Effector memory CD4-positive, alpha-beta T cell (primary cell): Measurements from ENCODE around the gene FEV.

ENCODE experiments used
- DNase-seq, 3 donors: peaks; one replicate each; pipeline ENCODE4 v3.0.0-alpha.2; 2020
- H3K27ac ChIP-seq: 2 replicates; pipeline ENCODE4 v1.7.0; 2013; ENCODE audit warnings: mild to moderate bottlenecking, low read length, moderate library complexity; ENCODE audit not compliant: insufficient read depth, poor library complexity, severe bottlenecking
- H3K27me3 ChIP-seq: replicated peaks from 2 replicates; pipeline ENCODE4 v1.7.0; 2013; ENCODE audit warnings: mild to moderate bottlenecking, low read length; ENCODE audit not compliant: insufficient read depth, control insufficient read depth, poor library complexity, severe bottlenecking
- H3K36me3 ChIP-seq: 2 replicates; pipeline ENCODE4 v1.7.0; 2013; ENCODE audit warnings: mild to moderate bottlenecking, low read length, moderate library complexity; ENCODE audit not compliant: control insufficient read depth, insufficient read depth
- H3K4me1 ChIP-seq: 2 replicates; pipeline ENCODE4 v1.7.0; 2013; ENCODE audit warnings: low read length, mild to moderate bottlenecking; ENCODE audit not compliant: control insufficient read depth, insufficient read depth, poor library complexity, severe bottlenecking
- H3K4me3 ChIP-seq: 2 replicates; pipeline ENCODE4 v1.7.0; 2013; ENCODE audit warnings: low read length, low read depth, mild to moderate bottlenecking; ENCODE audit not compliant: insufficient read depth, poor library complexity, severe bottlenecking
- H3K9me3 ChIP-seq: 2 replicates; pipeline ENCODE4 v1.7.0; 2013; ENCODE audit warnings: mild to moderate bottlenecking, low read length, moderate library complexity; ENCODE audit not compliant: control insufficient read depth

Gene FEV

GRCh38 chr2:218979846-218980734 lies 4.9 kb downstream of the FEV start:
- Histone ChIP-seq H3K9me3 (no peaks in the 10 kb centered on the region), H3K36me3 (no peaks in the 10 kb centered on the region), H3K4me1 (peaks cover 37% of the 10 kb centered on the region), H3K27ac (no peak overlapping the region), H3K27me3 (peaks cover 48% of the 10 kb centered on the region), H3K4me3 (peak overlapping the region; percentile 27)
- DNase-seq: peak; percentile 52 to 70 (median 66)

GRCh38 chr2:218975060-218975777 lies 9.8 kb downstream of the FEV start:
- no peak for DNase-seq
- Histone ChIP-seq H3K9me3 (no peaks in the 10 kb centered on the region), H3K27me3 (peaks cover 16% of the 10 kb centered on the region), H3K4me1 (peaks cover 5% of the 10 kb centered on the region), H3K36me3 (no peaks in the 10 kb centered on the region), H3K4me3 (no peak overlapping the region), H3K27ac (no peak overlapping the region)

- Histone ChIP-seq H3K27ac (no peak overlapping the region), H3K4me1 (no peaks in the 10 kb centered on the region), H3K36me3 (no peaks in the 10 kb centered on the region), H3K9me3 (no peaks in the 10 kb centered on the region), H3K4me3 (no peak overlapping the region), H3K27me3 (peaks cover 11% of the 10 kb centered on the region)
- DNase-seq: no peak
These were observed 14.1 kb downstream of the FEV start for GRCh38 chr2:218970894-218971293.

- Histone ChIP-seq H3K27ac (no peak overlapping the region), H3K9me3 (no peaks in the 10 kb centered on the region), H3K27me3 (peaks cover 37% of the 10 kb centered on the region), H3K4me1 (peaks cover 3% of the 10 kb centered on the region), H3K4me3 (no peak overlapping the region), H3K36me3 (no peaks in the 10 kb centered on the region)
- no peak for DNase-seq
These were observed 20.8 kb downstream of the FEV start for GRCh38 chr2:218964041-218964771.

GRCh38 chr2:218963601-218964000 lies 21.4 kb downstream of the FEV start:
- Histone ChIP-seq H3K27ac (no peak overlapping the region), H3K4me1 (peaks cover 3% of the 10 kb centered on the region), H3K27me3 (peaks cover 42% of the 10 kb centered on the region), H3K9me3 (no peaks in the 10 kb centered on the region), H3K4me3 (no peak overlapping the region), H3K36me3 (no peaks in the 10 kb centered on the region)
- no peak for DNase-seq

GRCh38 chr2:218962859-218963492 lies 22.0 kb downstream of the FEV start:
- H3K4me3 ChIP-seq: no peak overlapping the region
- no peaks in the 10 kb centered on the region for H3K9me3 ChIP-seq
- peak in 1 of 3 donors; percentile 19 for DNase-seq
- no peak overlapping the region for H3K27ac ChIP-seq
- H3K36me3 ChIP-seq: no peaks in the 10 kb centered on the region
- H3K27me3 ChIP-seq: peaks cover 48% of the 10 kb centered on the region
- peaks cover 3% of the 10 kb centered on the region for H3K4me1 ChIP-seq

GRCh38 chr2:218961651-218962570 lies 23.1 kb downstream of the FEV start:
- no peak overlapping the region for H3K4me3 ChIP-seq
- H3K27ac ChIP-seq: no peak overlapping the region
- peaks cover 3% of the 10 kb centered on the region for H3K4me1 ChIP-seq
- H3K27me3 ChIP-seq: peaks cover 56% of the 10 kb centered on the region
- no peak for DNase-seq
- H3K9me3 ChIP-seq: no peaks in the 10 kb centered on the region
- H3K36me3 ChIP-seq: no peaks in the 10 kb centered on the region

- peaks cover 3% of the 10 kb centered on the region for H3K4me1 ChIP-seq
- H3K36me3 ChIP-seq: no peaks in the 10 kb centered on the region
- peaks cover 56% of the 10 kb centered on the region for H3K27me3 ChIP-seq
- DNase-seq: no peak
- no peak overlapping the region for H3K4me3 ChIP-seq
- no peak overlapping the region for H3K27ac ChIP-seq
- H3K9me3 ChIP-seq: no peaks in the 10 kb centered on the region
These were observed 23.8 kb downstream of the FEV start for GRCh38 chr2:218961229-218961628.
